B cell (primary cell): ENCODE data around the gene HRK. TPM values are rescaled to one million over a fixed set of nuclear protein-coding genes. Genes with fewer than 3 reads are reported as not detected.

Experiments used
- ATAC-seq: fragments of 200-7000 bp; cut with Tn5 transposase; one replicate; pipeline ENCODE4 v1.10.0; 2021; ENCODE audit warnings: low read depth, mild to moderate bottlenecking, moderate number of reproducible peaks, moderate library complexity
- CTCF ChIA-PET: fragments of 350-600 bp; sonication (Branson Sonifier 250); formaldehyde crosslinking; loops from one replicate; lab custom pipeline; 2021; ENCODE audit warnings: antibody characterized with exemption, inconsistent platforms; lab: Charles Lee
- POLR2A ChIA-PET: fragments of 350-600 bp; sonication (Branson Sonifier 250); formaldehyde crosslinking; loops from one replicate; lab custom pipeline; 2021; ENCODE audit warnings: antibody characterized with exemption; lab: Charles Lee
- DNase-seq: peaks from one replicate; pipeline ENCODE4 v3.0.0; 2013
- H2AFZ ChIP-seq: 2 replicates; pipeline ENCODE4 v1.6.1; 2012; ENCODE audit warnings: mild to moderate bottlenecking, low read depth, low read length; ENCODE audit not compliant: insufficient read depth, poor library complexity, severe bottlenecking
- H3K27ac ChIP-seq, 2 donors: 1 replicate in 1 of 2; 2 replicates in 1 of 2; pipeline ENCODE4 v1.5.1; 2012 to 2013; ENCODE audit warnings: low read length in 2 of 2, mild to moderate bottlenecking in 2 of 2, moderate library complexity in 1 of 2
- H3K27me3 ChIP-seq, 4 experiments: fragments of 200-600 bp in 1 of 4; sonication (generic) in 1 of 4; replicated peaks in 1 of 4; 1 replicate in 2 of 4; 2 replicates in 2 of 4; pipeline versions ENCODE4 v1.6.1 to v1.7.0; 2013 to 2016; ENCODE audit warnings: low read length in 3 of 4, mild to moderate bottlenecking in 2 of 4, mixed read lengths in 1 of 4, moderate library complexity in 1 of 4; ENCODE audit not compliant: insufficient read depth in 4 of 4, control insufficient read depth in 3 of 4; ENCODE audit errors: control extremely low read depth in 1 of 4
- H3K36me3 ChIP-seq, 2 experiments: replicated peaks in 1 of 2; 1 replicate in 1 of 2; 2 replicates in 1 of 2; pipeline versions ENCODE4 v1.6.1 to v1.7.1; 2013; ENCODE audit warnings: low read length in 1 of 2; ENCODE audit not compliant: insufficient read depth in 2 of 2, control insufficient read depth in 1 of 2; ENCODE audit errors: control extremely low read depth in 1 of 2, extremely low read depth in 1 of 2
- H3K4me1 ChIP-seq, 2 donors: fragments of 200-600 bp in 1 of 2; sonication (generic) in 1 of 2; 1 replicate in 1 of 2; 2 replicates in 1 of 2; pipeline versions ENCODE4 v1.5.1 to v1.6.1; 2013 to 2017; ENCODE audit warnings: low read length in 2 of 2; ENCODE audit not compliant: control insufficient read depth in 2 of 2, insufficient read depth in 2 of 2
- H3K4me2 ChIP-seq: replicated peaks from 2 replicates; pipeline ENCODE3; 2012; ENCODE audit warnings: mild to moderate bottlenecking, low read depth, low read length; ENCODE audit not compliant: poor library complexity, severe bottlenecking
- H3K4me3 ChIP-seq, 5 experiments: fragments of 200-600 bp in 1 of 5; sonication (generic) in 1 of 5; 1 replicate in 3 of 5; 2 replicates in 2 of 5; pipeline versions ENCODE4 v1.5.1 to v1.7.0; 2011 to 2016; ENCODE audit warnings: low read length in 4 of 5, mild to moderate bottlenecking in 4 of 5, low read depth in 2 of 5, control low read depth in 1 of 5, moderate library complexity in 1 of 5; ENCODE audit not compliant: insufficient read depth in 1 of 5; ENCODE audit errors: control extremely low read depth in 1 of 5, extremely low read depth in 1 of 5
- H3K79me2 ChIP-seq: fragments of 200-600 bp; sonication (generic); one replicate; pipeline ENCODE4 v1.6.0; 2016; ENCODE audit warnings: low read length; ENCODE audit not compliant: control insufficient read depth, insufficient read depth
- H3K9ac ChIP-seq: fragments of 200-600 bp; sonication (generic); 2 replicates; pipeline ENCODE4 v1.6.1; 2017; ENCODE audit warnings: mild to moderate bottlenecking, low read length, moderate library complexity
- H3K9me3 ChIP-seq, 3 donors: one replicate each; pipeline versions ENCODE4 v1.6.1 to v1.7.1; 2013; ENCODE audit warnings: low read length in 2 of 3; ENCODE audit not compliant: control insufficient read depth in 2 of 3, insufficient read depth in 1 of 3; ENCODE audit errors: control extremely low read depth in 1 of 3
- H4K20me1 ChIP-seq: 2 replicates; pipeline ENCODE4 v1.6.0; 2012; ENCODE audit warnings: mild to moderate bottlenecking, low read length; ENCODE audit not compliant: insufficient read depth, control insufficient read depth, poor library complexity, severe bottlenecking
- H3K27ac Mint-ChIP-seq: one replicate; pipeline ENCODE4 v1.8.0; 2021; ENCODE audit warnings: mixed read lengths
- H3K27me3 Mint-ChIP-seq: one replicate; pipeline ENCODE4 v1.8.0; 2021; ENCODE audit warnings: mixed read lengths
- H3K4me1 Mint-ChIP-seq: one replicate; pipeline ENCODE4 v1.8.0; 2021; ENCODE audit warnings: mixed read lengths
- H3K4me3 Mint-ChIP-seq: one replicate; pipeline ENCODE4 v1.8.0; 2021; ENCODE audit warnings: mixed read lengths
- H3K9me3 Mint-ChIP-seq: one replicate; pipeline ENCODE4 v1.8.0; 2022; ENCODE audit warnings: mixed read lengths; ENCODE audit not compliant: insufficient read depth
- EZH2 ChIP-seq: IDR thresholded peaks from 2 replicates; pipeline ENCODE4 v1.6.1; 2012; ENCODE audit warnings: borderline replicate concordance, low read depth, mild to moderate bottlenecking, moderate library complexity, low read length; ENCODE audit not compliant: insufficient read depth, poor library complexity, severe bottlenecking
- WGBS: methylation state at CpG from one replicate; pipeline ENCODE4 v1.1.5; 2013; ENCODE audit warnings: missing lambda C conversion rate; ENCODE audit not compliant: insufficient coverage; 5-methylcytosine and 5-hydroxymethylcytosine counted together
- intact Hi-C: fragments of 100-400 bp; cut with micrococcal nuclease; formaldehyde crosslinking; loops from one replicate; pipeline ENCODE4 v1.10.0; 2022
- polyA plus RNA-seq: library from polyadenylated mRNA; depleted of rRNA; stranded (reverse); fragments of >200 nt; gene quantifications from 2 replicates; pipeline ENCODE4 v1.2.3, GENCODE V29; 2012
- total RNA-seq, 2 donors: library from RNA; stranded (reverse); fragments of 120-200 nt in 1 of 2; gene quantifications; 1 replicate in 1 of 2; 2 replicates in 1 of 2; pipeline versions ENCODE4 v1.2.3 to v1.2.4, GENCODE V29; 2013 to 2022
- TF ChIP-seq, protein P1 (sequence below): fragments of 200-600 bp; IDR thresholded peaks from one replicate; pipeline ENCODE4 v1.8.0; 2022; ENCODE audit warnings: antibody characterized with exemption, mild to moderate bottlenecking

HRK gene
- total and polyA plus RNA-seq, 2 donors (not counting 1 experiment from before 2014, with no cell fraction given): 1.8 to 45.1 TPM

DNA sequence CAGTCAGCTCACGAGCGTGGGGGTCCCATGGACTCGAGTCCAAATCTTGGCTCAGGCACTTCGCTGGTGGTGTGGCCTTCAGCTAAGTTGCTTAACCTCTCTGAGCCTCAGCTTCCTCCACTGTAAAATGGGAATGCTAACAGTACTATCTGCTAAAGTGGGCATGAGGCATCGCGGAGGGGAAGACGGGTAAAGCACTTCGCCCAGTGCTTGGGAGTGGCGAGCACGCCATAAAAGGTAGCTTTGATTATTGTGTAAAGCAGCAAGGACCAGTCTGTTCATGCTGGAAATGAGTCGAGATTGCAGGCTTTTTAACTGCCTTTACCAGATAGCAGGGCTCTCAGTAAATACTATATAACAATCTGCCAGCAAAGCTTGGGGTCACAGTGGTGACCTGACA is 24.5 kb downstream of the HRK start:
- ChIA-PET POLR2A (no interaction called here), CTCF (interaction anchor here (1.4 kb wide), 1 partner anchor 24 kb away, joined by 4 read pairs; no protein-coding TSS in a partner anchor)
- TF ChIP-seq, protein P1, sequence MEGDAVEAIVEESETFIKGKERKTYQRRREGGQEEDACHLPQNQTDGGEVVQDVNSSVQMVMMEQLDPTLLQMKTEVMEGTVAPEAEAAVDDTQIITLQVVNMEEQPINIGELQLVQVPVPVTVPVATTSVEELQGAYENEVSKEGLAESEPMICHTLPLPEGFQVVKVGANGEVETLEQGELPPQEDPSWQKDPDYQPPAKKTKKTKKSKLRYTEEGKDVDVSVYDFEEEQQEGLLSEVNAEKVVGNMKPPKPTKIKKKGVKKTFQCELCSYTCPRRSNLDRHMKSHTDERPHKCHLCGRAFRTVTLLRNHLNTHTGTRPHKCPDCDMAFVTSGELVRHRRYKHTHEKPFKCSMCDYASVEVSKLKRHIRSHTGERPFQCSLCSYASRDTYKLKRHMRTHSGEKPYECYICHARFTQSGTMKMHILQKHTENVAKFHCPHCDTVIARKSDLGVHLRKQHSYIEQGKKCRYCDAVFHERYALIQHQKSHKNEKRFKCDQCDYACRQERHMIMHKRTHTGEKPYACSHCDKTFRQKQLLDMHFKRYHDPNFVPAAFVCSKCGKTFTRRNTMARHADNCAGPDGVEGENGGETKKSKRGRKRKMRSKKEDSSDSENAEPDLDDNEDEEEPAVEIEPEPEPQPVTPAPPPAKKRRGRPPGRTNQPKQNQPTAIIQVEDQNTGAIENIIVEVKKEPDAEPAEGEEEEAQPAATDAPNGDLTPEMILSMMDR: no peak
- TF ChIP-seq EZH2: no peak

DNA sequence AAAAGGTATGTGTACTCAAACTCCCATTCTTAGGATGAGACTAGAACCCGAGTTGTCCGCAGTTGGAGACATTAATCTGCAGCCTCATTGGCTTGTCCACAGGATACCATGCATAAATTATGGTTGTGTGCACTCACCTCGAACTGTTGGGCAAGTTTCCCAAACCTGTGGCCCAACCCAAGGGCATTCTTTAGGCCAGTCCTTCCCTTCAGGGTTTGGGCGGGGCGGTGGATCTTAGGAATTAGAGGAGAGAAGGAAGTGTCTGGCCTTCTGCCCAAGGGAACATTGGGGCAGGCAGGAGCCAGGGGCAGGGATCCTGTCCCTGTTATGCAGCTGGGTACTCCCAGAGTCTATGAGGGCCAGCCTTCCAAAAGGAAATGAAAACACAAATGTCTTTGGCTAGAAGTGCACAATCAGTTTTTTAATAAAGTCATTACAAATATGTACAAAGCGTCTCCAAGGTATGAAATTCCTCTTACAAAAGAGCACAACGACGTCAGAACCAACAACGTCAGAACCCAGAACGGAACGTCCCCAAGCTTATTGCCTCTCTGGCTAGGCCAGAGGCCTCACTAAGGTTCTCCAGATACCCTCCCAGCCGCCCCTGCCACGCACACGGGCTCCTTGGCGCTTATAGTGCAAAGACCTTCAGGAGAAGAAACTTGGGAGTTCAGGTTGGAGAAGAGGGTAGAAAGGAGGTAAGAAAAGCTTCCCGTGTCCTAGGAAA is 25.3 kb downstream of the HRK start:
- no peaks in the 10 kb centered on the region for H3K79me2 ChIP-seq
- CTCF ChIA-PET: interaction anchor here (0.6 to 1.4 kb wide), 2 partner anchors 21 to 24 kb away, joined by 4 read pairs; no protein-coding TSS in a partner anchor
- peaks cover 16 to 46% of the 10 kb centered on the region in 2 donors for H3K4me1 ChIP-seq
- TF ChIP-seq EZH2: no peak
- TF ChIP-seq, protein P1: no peak
- Mint-ChIP-seq H3K27ac (peak overlapping the region; percentile 50), H3K9me3 (no peaks in the 10 kb centered on the region), H3K27me3 (no peaks in the 10 kb centered on the region), H3K4me3 (no peak overlapping the region), H3K4me1 (peaks cover 48% of the 10 kb centered on the region)
- POLR2A ChIA-PET: interaction anchor here (0.6 kb wide), 1 partner anchor 296 kb away, joined by 4 read pairs; no protein-coding TSS in a partner anchor
- intact Hi-C loops: no loop called here
- H3K4me3 ChIP-seq: no peak overlapping the region
- H3K4me2 ChIP-seq: no peak overlapping the region
- no peaks in the 10 kb centered on the region for H3K27me3 ChIP-seq
- no peak for DNase-seq
- 94% methylated on average over 12 of the region's 16 CpGs for WGBS
- H3K27ac ChIP-seq: no peak overlapping the region
- no peaks in the 10 kb centered on the region for H3K9me3 ChIP-seq
- no peaks in the 10 kb centered on the region for H4K20me1 ChIP-seq
- no peak overlapping the region for H2AFZ ChIP-seq
- H3K36me3 ChIP-seq: no peaks in the 10 kb centered on the region
- no peak overlapping the region for H3K9ac ChIP-seq
- no peak for ATAC-seq

More for the DNA sequence above, 24.5 kb downstream of the HRK start:
- H3K4me1 ChIP-seq: peaks cover 18 to 54% of the 10 kb centered on the region in 2 donors
- no peaks in the 10 kb centered on the region for H4K20me1 ChIP-seq
- Mint-ChIP-seq H3K9me3 (no peaks in the 10 kb centered on the region), H3K4me1 (peaks cover 55% of the 10 kb centered on the region), H3K4me3 (no peak overlapping the region), H3K27me3 (no peaks in the 10 kb centered on the region), H3K27ac (peak overlapping the region; percentile 37)
- no peaks in the 10 kb centered on the region for H3K9me3 ChIP-seq
- no peak overlapping the region for H3K9ac ChIP-seq
- no peak overlapping the region for H3K4me3 ChIP-seq
- intact Hi-C loops: no loop called here
- H3K27me3 ChIP-seq: no peaks in the 10 kb centered on the region
- 96% methylated on average over 4 of the region's 11 CpGs for WGBS
- H2AFZ ChIP-seq: no peak overlapping the region
- ATAC-seq (no peak), DNase-seq (no peak)
- H3K27ac ChIP-seq: no peak overlapping the region
- no peaks in the 10 kb centered on the region for H3K79me2 ChIP-seq
- no peak overlapping the region for H3K4me2 ChIP-seq
- no peaks in the 10 kb centered on the region for H3K36me3 ChIP-seq
